Fibroblast of lung (primary cell): ENCODE results near the gene DIP2C. TPM values are rescaled to one million over a fixed set of nuclear protein-coding genes. Genes with fewer than 3 reads are reported as not detected.

Source experiments
- DNase-seq, 2 donors: peaks; one replicate each; pipeline versions ENCODE4 v3.0.0 to v3.0.0-alpha.2; 2010; ENCODE audit warnings: low read depth in 2 of 2
- H2AFZ ChIP-seq: 2 replicates; pipeline ENCODE4 v1.5.1; 2012; ENCODE audit warnings: low read length, control low read depth, inconsistent platforms
- H3K27ac ChIP-seq: 2 replicates; pipeline ENCODE4 v1.5.1; 2011; ENCODE audit warnings: low read length, control low read depth; ENCODE audit not compliant: insufficient read depth
- H3K27me3 ChIP-seq: 2 replicates; pipeline ENCODE4 v1.5.1; 2011; ENCODE audit warnings: mild to moderate bottlenecking, low read length; ENCODE audit not compliant: control insufficient read depth, insufficient read depth
- H3K36me3 ChIP-seq: 2 replicates; pipeline ENCODE4 v1.5.1; 2011; ENCODE audit warnings: low read length; ENCODE audit not compliant: control insufficient read depth, insufficient read depth
- H3K4me1 ChIP-seq: 2 replicates; pipeline ENCODE4 v1.5.1; 2011; ENCODE audit warnings: low read length; ENCODE audit not compliant: control insufficient read depth, insufficient read depth; ENCODE audit errors: extremely low read depth
- H3K4me2 ChIP-seq: 2 replicates; pipeline ENCODE4 v1.5.1; 2011; ENCODE audit warnings: low read length, control low read depth; ENCODE audit not compliant: insufficient read depth; ENCODE audit errors: extremely low read depth
- H3K4me3 ChIP-seq, 4 experiments: fragments of 200-600 bp in 1 of 4; sonication (generic) in 1 of 4; replicated peaks in 1 of 4; 2 replicates each; pipeline ENCODE4 v1.5.1; 2011 to 2016; ENCODE audit warnings: low read length in 4 of 4, low read depth in 3 of 4, mild to moderate bottlenecking in 3 of 4, control low read depth in 2 of 4, inconsistent platforms in 1 of 4, mixed read lengths in 1 of 4; ENCODE audit not compliant: insufficient read depth in 1 of 4; ENCODE audit errors: control extremely low read depth in 1 of 4
- H3K79me2 ChIP-seq: 2 replicates; pipeline ENCODE4 v1.5.1; 2012; ENCODE audit warnings: mild to moderate bottlenecking, low read length, inconsistent platforms; ENCODE audit not compliant: control insufficient read depth, insufficient read depth
- H3K9ac ChIP-seq: 2 replicates; pipeline ENCODE4 v1.5.1; 2011; ENCODE audit warnings: mild to moderate bottlenecking, low read length, control low read depth; ENCODE audit not compliant: insufficient read depth
- H3K9me3 ChIP-seq: 2 replicates; pipeline ENCODE4 v1.5.1; 2012; ENCODE audit warnings: low read depth, low read length; ENCODE audit not compliant: control insufficient read depth, insufficient read depth
- H4K20me1 ChIP-seq: 2 replicates; pipeline ENCODE4 v1.5.1; 2011; ENCODE audit warnings: low read length; ENCODE audit not compliant: control insufficient read depth, insufficient read depth; ENCODE audit errors: extremely low read depth
- CTCF ChIP-seq, 2 donors: IDR thresholded peaks in 1 of 2; conservative IDR thresholded peaks in 1 of 2; 1 replicate in 1 of 2; 2 replicates in 1 of 2; pipeline ENCODE4 v1.5.1; 2011 to 2012; ENCODE audit warnings: low read length in 2 of 2, control low read depth in 1 of 2, inconsistent platforms in 1 of 2, low read depth in 1 of 2, mild to moderate bottlenecking in 1 of 2
- EZH2 ChIP-seq: IDR thresholded peaks from 2 replicates; pipeline ENCODE4 v1.5.1; 2012; ENCODE audit warnings: low read length, control low read depth, mild to moderate bottlenecking; ENCODE audit errors: missing control alignments
- polyA plus RNA-seq, 2 donors: library from polyadenylated mRNA; depleted of rRNA in 1 of 2; stranded (reverse) in 1 of 2; unstranded in 1 of 2; fragments of >200 nt; gene quantifications; 2 replicates each; pipeline ENCODE4 v1.2.1, GENCODE V29; 2011 to 2012; ENCODE audit warnings: missing spikeins in 1 of 2
- total RNA-seq: library from RNA; depleted of rRNA; stranded (reverse); fragments of >200 nt; gene quantifications from 2 replicates; pipeline ENCODE4 v1.2.1, GENCODE V29; 2014

Gene DIP2C
- total and polyA plus RNA-seq, 2 donors (not counting 1 experiment from before 2014, with no cell fraction given): 10.7 to 18.3 TPM

GRCh38 chr10:675532-675931 is 13.9 kb downstream of the DIP2C start:
- TF ChIP-seq CTCF (conservative IDR thresholded peaks at IDR 0.05 in 1 of 2, IDR thresholded peaks at IDR 0.05 in 1 of 2; ENCODE audit: low read depth in 1 of 2, low read length in 2 of 2): no peak
- no peak for TF ChIP-seq EZH2
- Histone ChIP-seq H3K27ac (no peak overlapping the region), H3K27me3 (no peaks in the 10 kb centered on the region), H3K9ac (no peak overlapping the region), H3K9me3 (no peaks in the 10 kb centered on the region), H3K4me1 (no peaks in the 10 kb centered on the region), H4K20me1 (no peaks in the 10 kb centered on the region), H2AFZ (no peak overlapping the region), H3K36me3 (no peaks in the 10 kb centered on the region), H3K4me2 (no peak overlapping the region), H3K79me2 (peaks cover 52% of the 10 kb centered on the region), H3K4me3 (no peak overlapping the region)
- DNase-seq: no peak

GRCh38 chr10:673492-673891 is 16.0 kb downstream of the DIP2C start:
- TF ChIP-seq EZH2 (no peak), CTCF (conservative IDR thresholded peaks at IDR 0.05 in 1 of 2, IDR thresholded peaks at IDR 0.05 in 1 of 2; ENCODE audit: low read depth in 1 of 2, low read length in 2 of 2) (no peak)
- Histone ChIP-seq H3K9ac (no peak overlapping the region), H3K4me3 (no peak overlapping the region), H3K27ac (no peak overlapping the region), H2AFZ (no peak overlapping the region), H4K20me1 (peaks cover 3% of the 10 kb centered on the region), H3K4me1 (no peaks in the 10 kb centered on the region), H3K9me3 (no peaks in the 10 kb centered on the region), H3K79me2 (peaks cover 50% of the 10 kb centered on the region), H3K36me3 (no peaks in the 10 kb centered on the region), H3K4me2 (no peak overlapping the region), H3K27me3 (no peaks in the 10 kb centered on the region)
- DNase-seq: no peak

GRCh38 chr10:672992-673391 is 16.5 kb downstream of the DIP2C start:
- Histone ChIP-seq H3K9ac (no peak overlapping the region), H2AFZ (no peak overlapping the region), H3K27ac (no peak overlapping the region), H4K20me1 (peaks cover 5% of the 10 kb centered on the region), H3K4me1 (no peaks in the 10 kb centered on the region), H3K36me3 (no peaks in the 10 kb centered on the region), H3K79me2 (peaks cover 53% of the 10 kb centered on the region), H3K9me3 (no peaks in the 10 kb centered on the region), H3K4me3 (no peak overlapping the region), H3K4me2 (no peak overlapping the region), H3K27me3 (no peaks in the 10 kb centered on the region)
- no peak for TF ChIP-seq CTCF (conservative IDR thresholded peaks at IDR 0.05 in 1 of 2, IDR thresholded peaks at IDR 0.05 in 1 of 2; ENCODE audit: low read depth in 1 of 2, low read length in 2 of 2)
- TF ChIP-seq EZH2: no peak
- no peak for DNase-seq
